HEK293 (cell line): ENCODE data around the gene MRRF.

ENCODE experiments used
- GLIS2 ChIP-seq: fragments of 450-650 bp; formaldehyde crosslinking; IDR thresholded peaks from 2 replicates; pipeline ENCODE4 v1.5.1; 2016; ENCODE audit warnings: missing biosample characterization, missing genetic modification characterization
- HOXC10 ChIP-seq: sonication (generic); formaldehyde crosslinking; IDR thresholded peaks from 2 replicates; pipeline ENCODE4 v1.8.1; 2023; ENCODE audit warnings: mild to moderate bottlenecking, missing genetic modification reagents
- OSR2 ChIP-seq: fragments of 450-650 bp; formaldehyde crosslinking; IDR thresholded peaks from 2 replicates; pipeline ENCODE4 v1.5.1; 2016; ENCODE audit warnings: missing biosample characterization, missing genetic modification characterization
- PRDM1 ChIP-seq: fragments of 450-650 bp; formaldehyde crosslinking; IDR thresholded peaks from 2 replicates; pipeline ENCODE4; 2016; ENCODE audit warnings: missing biosample characterization, missing genetic modification characterization
- PRDM10 ChIP-seq: fragments of 450-650 bp; formaldehyde crosslinking; IDR thresholded peaks from 2 replicates; pipeline ENCODE4 v1.5.1; 2016; ENCODE audit warnings: missing biosample characterization, missing genetic modification characterization
- SCRT2 ChIP-seq: fragments of 450-650 bp; formaldehyde crosslinking; IDR thresholded peaks from 2 replicates; pipeline ENCODE4 v1.5.1; 2016; ENCODE audit warnings: missing biosample characterization, missing genetic modification characterization
- SP2 ChIP-seq: fragments of 450-650 bp; formaldehyde crosslinking; IDR thresholded peaks from 2 replicates; pipeline ENCODE4 v1.5.1; 2016; ENCODE audit warnings: missing biosample characterization, missing genetic modification characterization
- SP3 ChIP-seq: fragments of 450-650 bp; formaldehyde crosslinking; IDR thresholded peaks from 2 replicates; pipeline ENCODE4 v1.5.1; 2016; ENCODE audit warnings: missing biosample characterization, missing genetic modification characterization
- WT1 ChIP-seq: fragments of 450-650 bp; formaldehyde crosslinking; IDR thresholded peaks from 2 replicates; pipeline ENCODE4 v1.5.1; 2016; ENCODE audit warnings: missing biosample characterization, missing genetic modification characterization
- ZBTB20 ChIP-seq: fragments of 450-650 bp; formaldehyde crosslinking; IDR thresholded peaks from 2 replicates; pipeline ENCODE4 v1.5.1; 2016; ENCODE audit warnings: missing biosample characterization, missing genetic modification characterization
- ZBTB26 ChIP-seq: fragments of 450-650 bp; formaldehyde crosslinking; optimal IDR thresholded peaks from 2 replicates; pipeline ENCODE3; 2016; ENCODE audit warnings: missing biosample characterization, mild to moderate bottlenecking, missing genetic modification characterization
- ZBTB48 ChIP-seq: fragments of 450-650 bp; formaldehyde crosslinking; IDR thresholded peaks from 2 replicates; pipeline ENCODE4 v1.5.1; 2016; ENCODE audit warnings: missing biosample characterization, missing genetic modification characterization
- ZNF121 ChIP-seq: fragments of 450-650 bp; formaldehyde crosslinking; IDR thresholded peaks from 2 replicates; pipeline ENCODE4 v1.5.1; 2016; ENCODE audit warnings: missing biosample characterization, missing genetic modification characterization
- ZNF19 ChIP-seq: fragments of 450-650 bp; formaldehyde crosslinking; IDR thresholded peaks from 2 replicates; pipeline ENCODE4; 2016; ENCODE audit warnings: missing biosample characterization, missing genetic modification characterization, low read depth
- ZNF302 ChIP-seq: fragments of 450-650 bp; formaldehyde crosslinking; IDR thresholded peaks from 2 replicates; pipeline ENCODE4 v1.5.1; 2016; ENCODE audit warnings: missing biosample characterization, missing genetic modification characterization, low read depth
- ZNF311 ChIP-seq: fragments of 450-650 bp; formaldehyde crosslinking; IDR thresholded peaks from 2 replicates; pipeline ENCODE4 v1.5.1; 2017; ENCODE audit warnings: missing biosample characterization, missing genetic modification characterization, borderline replicate concordance
- ZNF354C ChIP-seq: fragments of 450-650 bp; formaldehyde crosslinking; IDR thresholded peaks from 2 replicates; pipeline ENCODE4 v1.5.1; 2016; ENCODE audit warnings: missing biosample characterization, missing genetic modification characterization, low read depth, borderline replicate concordance
- ZNF510 ChIP-seq: fragments of 450-650 bp; formaldehyde crosslinking; IDR thresholded peaks from 2 replicates; pipeline ENCODE4 v1.5.1; 2018; ENCODE audit warnings: mild to moderate bottlenecking, missing genetic modification characterization, missing biosample characterization; ENCODE audit not compliant: insufficient replicate concordance
- ZNF585B ChIP-seq: fragments of 450-650 bp; formaldehyde crosslinking; IDR thresholded peaks from 2 replicates; pipeline ENCODE4 v1.5.1; 2016; ENCODE audit warnings: missing biosample characterization, missing genetic modification characterization
- ZNF76 ChIP-seq: fragments of 450-650 bp; formaldehyde crosslinking; IDR thresholded peaks from 2 replicates; pipeline ENCODE4; 2016; ENCODE audit warnings: low read depth, missing biosample characterization, missing genetic modification characterization, borderline replicate concordance
- TF ChIP-seq, protein P1 (sequence below): fragments of 450-650 bp; formaldehyde crosslinking; conservative IDR thresholded peaks from 2 replicates; pipeline ENCODE4 v1.5.1; 2016; ENCODE audit warnings: low read depth, missing biosample characterization, missing genetic modification characterization
- TF ChIP-seq, protein P2 (sequence below): fragments of 450-650 bp; formaldehyde crosslinking; IDR thresholded peaks from 2 replicates; pipeline ENCODE4 v1.5.1; 2017; ENCODE audit warnings: missing biosample characterization, mild to moderate bottlenecking, missing genetic modification characterization, moderate library complexity
- TF ChIP-seq, protein P3 (sequence below): fragments of 450-650 bp; IDR thresholded peaks from 2 replicates; pipeline ENCODE4 v1.5.1; 2018; ENCODE audit warnings: missing biosample characterization, missing genetic modification characterization

The MRRF gene

GRCh38 chr9:122228568-122229484 lies 35.9 kb upstream of the MRRF start, which contains the start of gene LHX6 (continued):
- TF ChIP-seq SCRT2 (tag by site-specific recombination) = no peak
- peak; percentile 63 for TF ChIP-seq SP3 (tag by site-specific recombination)
- TF ChIP-seq PRDM1 (tag by site-specific recombination) = no peak
- TF ChIP-seq SP2 (tag by site-specific recombination) = peak; percentile 22; the same call in 1 of the 2 replicates
- TF ChIP-seq, protein P1, sequence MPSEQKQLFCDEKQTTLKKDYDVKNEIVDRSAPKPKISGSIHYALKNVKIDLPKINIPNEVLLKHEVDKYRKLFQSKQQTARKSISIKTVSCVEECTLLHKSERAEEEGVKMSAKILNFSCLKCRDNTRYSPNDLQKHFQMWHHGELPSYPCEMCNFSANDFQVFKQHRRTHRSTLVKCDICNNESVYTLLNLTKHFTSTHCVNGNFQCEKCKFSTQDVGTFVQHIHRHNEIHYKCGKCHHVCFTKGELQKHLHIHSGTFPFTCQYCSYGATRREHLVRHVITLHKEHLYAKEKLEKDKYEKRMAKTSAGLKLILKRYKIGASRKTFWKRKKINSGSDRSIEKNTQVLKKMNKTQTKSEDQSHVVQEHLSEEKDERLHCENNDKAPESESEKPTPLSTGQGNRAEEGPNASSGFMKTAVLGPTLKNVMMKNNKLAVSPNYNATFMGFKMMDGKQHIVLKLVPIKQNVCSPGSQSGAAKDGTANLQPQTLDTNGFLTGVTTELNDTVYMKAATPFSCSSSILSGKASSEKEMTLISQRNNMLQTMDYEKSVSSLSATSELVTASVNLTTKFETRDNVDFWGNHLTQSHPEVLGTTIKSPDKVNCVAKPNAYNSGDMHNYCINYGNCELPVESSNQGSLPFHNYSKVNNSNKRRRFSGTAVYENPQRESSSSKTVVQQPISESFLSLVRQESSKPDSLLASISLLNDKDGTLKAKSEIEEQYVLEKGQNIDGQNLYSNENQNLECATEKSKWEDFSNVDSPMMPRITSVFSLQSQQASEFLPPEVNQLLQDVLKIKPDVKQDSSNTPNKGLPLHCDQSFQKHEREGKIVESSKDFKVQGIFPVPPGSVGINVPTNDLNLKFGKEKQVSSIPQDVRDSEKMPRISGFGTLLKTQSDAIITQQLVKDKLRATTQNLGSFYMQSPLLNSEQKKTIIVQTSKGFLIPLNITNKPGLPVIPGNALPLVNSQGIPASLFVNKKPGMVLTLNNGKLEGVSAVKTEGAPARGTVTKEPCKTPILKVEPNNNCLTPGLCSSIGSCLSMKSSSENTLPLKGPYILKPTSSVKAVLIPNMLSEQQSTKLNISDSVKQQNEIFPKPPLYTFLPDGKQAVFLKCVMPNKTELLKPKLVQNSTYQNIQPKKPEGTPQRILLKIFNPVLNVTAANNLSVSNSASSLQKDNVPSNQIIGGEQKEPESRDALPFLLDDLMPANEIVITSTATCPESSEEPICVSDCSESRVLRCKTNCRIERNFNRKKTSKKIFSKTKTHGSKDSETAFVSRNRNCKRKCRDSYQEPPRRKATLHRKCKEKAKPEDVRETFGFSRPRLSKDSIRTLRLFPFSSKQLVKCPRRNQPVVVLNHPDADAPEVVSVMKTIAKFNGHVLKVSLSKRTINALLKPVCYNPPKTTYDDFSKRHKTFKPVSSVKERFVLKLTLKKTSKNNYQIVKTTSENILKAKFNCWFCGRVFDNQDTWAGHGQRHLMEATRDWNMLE (tag by site-specific recombination) = no peak
- TF ChIP-seq, protein P2, sequence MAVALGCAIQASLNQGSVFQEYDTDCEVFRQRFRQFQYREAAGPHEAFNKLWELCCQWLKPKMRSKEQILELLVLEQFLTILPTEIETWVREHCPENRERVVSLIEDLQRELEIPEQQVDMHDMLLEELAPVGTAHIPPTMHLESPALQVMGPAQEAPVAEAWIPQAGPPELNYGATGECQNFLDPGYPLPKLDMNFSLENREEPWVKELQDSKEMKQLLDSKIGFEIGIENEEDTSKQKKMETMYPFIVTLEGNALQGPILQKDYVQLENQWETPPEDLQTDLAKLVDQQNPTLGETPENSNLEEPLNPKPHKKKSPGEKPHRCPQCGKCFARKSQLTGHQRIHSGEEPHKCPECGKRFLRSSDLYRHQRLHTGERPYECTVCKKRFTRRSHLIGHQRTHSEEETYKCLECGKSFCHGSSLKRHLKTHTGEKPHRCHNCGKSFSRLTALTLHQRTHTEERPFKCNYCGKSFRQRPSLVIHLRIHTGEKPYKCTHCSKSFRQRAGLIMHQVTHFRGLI (tag by site-specific recombination) = no peak
- TF ChIP-seq ZNF311 (tag by site-specific recombination) = no peak
- no peak for TF ChIP-seq ZNF354C (tag by site-specific recombination)
- peak; percentile 72 for TF ChIP-seq GLIS2 (tag by site-specific recombination)
- no peak for TF ChIP-seq ZNF302
- no peak for TF ChIP-seq PRDM10
- no peak for TF ChIP-seq ZNF121 (tag by site-specific recombination)
- TF ChIP-seq ZNF76 = no peak
- no peak for TF ChIP-seq ZNF19
- no peak for TF ChIP-seq ZNF585B (tag by site-specific recombination)
- TF ChIP-seq ZNF510 = no peak
- no peak for TF ChIP-seq ZBTB20
- no peak for TF ChIP-seq OSR2 (tag by site-specific recombination)
- no peak for TF ChIP-seq HOXC10 (CRISPR knock-in tag)
- TF ChIP-seq WT1 (tag by site-specific recombination) = peak; percentile 41; the same call in 1 of the 2 replicates
- TF ChIP-seq ZBTB48 (tag by site-specific recombination) = no peak
- TF ChIP-seq, protein P3, sequence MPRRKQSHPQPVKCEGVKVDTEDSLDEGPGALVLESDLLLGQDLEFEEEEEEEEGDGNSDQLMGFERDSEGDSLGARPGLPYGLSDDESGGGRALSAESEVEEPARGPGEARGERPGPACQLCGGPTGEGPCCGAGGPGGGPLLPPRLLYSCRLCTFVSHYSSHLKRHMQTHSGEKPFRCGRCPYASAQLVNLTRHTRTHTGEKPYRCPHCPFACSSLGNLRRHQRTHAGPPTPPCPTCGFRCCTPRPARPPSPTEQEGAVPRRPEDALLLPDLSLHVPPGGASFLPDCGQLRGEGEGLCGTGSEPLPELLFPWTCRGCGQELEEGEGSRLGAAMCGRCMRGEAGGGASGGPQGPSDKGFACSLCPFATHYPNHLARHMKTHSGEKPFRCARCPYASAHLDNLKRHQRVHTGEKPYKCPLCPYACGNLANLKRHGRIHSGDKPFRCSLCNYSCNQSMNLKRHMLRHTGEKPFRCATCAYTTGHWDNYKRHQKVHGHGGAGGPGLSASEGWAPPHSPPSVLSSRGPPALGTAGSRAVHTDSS (tag by site-specific recombination) = peak; percentile 28; the same call in 1 of the 2 replicates
- peak; percentile 31 for TF ChIP-seq ZBTB26 (tag by site-specific recombination)
